PC-3 (cell line): ENCODE measurements around the gene TBX5.

Source experiments
- EZH2 ChIP-seq: fragments of 300-600 bp; sonication (generic); IDR thresholded peaks from one replicate; pipeline ENCODE4 v1.6.1; 2017; ENCODE audit warnings: antibody characterized with exemption, mild to moderate bottlenecking, low read length; ENCODE audit not compliant: unreplicated experiment
- TF ChIP-seq, protein P1 (sequence below): fragments of 300-600 bp; sonication (generic); conservative IDR thresholded peaks from 2 replicates; pipeline ENCODE4 v1.5.1; 2017; ENCODE audit warnings: antibody characterized with exemption, low read depth, mild to moderate bottlenecking, low read length

DNA sequence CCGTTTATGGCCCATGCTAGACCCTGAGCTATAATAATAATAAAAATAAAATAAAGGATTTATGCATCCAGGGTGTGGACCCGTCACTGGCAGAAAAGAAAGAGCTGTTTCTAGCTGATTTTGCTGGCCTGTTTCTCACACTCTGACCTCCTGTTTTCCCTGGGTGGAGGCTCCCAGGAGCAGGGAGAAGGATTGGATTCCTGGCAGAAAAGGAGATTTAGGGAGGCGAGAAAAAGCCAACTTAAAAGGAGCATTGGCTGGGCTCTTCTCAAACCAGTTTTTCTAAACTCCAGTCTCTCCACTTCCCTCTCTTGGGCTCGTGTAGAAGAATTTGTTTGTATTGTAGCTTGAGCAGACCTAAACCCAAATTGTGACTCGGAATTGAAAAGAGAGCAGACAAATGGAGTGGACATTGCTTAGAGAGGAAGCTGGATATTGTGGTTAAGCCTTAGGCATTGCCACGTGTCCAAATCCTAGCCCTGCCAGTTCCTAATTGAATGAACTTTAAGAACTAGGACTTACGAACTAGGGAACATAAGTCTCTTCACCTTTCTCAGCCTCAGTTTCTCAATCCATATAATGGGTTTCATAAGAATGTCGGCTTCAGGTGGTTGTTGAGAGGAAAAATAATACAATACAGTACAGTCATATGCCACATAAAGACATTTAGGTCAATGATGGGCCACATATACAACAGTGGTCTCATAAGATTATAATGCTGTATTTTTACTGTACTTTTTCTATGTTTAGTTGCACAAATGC is 14.4 kb upstream of the TBX5 start:
- TF ChIP-seq, protein P1, sequence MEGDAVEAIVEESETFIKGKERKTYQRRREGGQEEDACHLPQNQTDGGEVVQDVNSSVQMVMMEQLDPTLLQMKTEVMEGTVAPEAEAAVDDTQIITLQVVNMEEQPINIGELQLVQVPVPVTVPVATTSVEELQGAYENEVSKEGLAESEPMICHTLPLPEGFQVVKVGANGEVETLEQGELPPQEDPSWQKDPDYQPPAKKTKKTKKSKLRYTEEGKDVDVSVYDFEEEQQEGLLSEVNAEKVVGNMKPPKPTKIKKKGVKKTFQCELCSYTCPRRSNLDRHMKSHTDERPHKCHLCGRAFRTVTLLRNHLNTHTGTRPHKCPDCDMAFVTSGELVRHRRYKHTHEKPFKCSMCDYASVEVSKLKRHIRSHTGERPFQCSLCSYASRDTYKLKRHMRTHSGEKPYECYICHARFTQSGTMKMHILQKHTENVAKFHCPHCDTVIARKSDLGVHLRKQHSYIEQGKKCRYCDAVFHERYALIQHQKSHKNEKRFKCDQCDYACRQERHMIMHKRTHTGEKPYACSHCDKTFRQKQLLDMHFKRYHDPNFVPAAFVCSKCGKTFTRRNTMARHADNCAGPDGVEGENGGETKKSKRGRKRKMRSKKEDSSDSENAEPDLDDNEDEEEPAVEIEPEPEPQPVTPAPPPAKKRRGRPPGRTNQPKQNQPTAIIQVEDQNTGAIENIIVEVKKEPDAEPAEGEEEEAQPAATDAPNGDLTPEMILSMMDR: no peak
- no peak for TF ChIP-seq EZH2
